Left lobe of liver (tissue), 2 donors: ENCODE measurements around the gene P2RY11. TPM values are rescaled to one million over a fixed set of nuclear protein-coding genes. Genes with fewer than 3 reads are reported as not detected.
A peak's percentile ranks its signal among the peaks of the same experiment; 100 is the strongest.

Experiments
- ATAC-seq: fragments of 200-7000 bp; cut with Tn5 transposase; one replicate; pipeline ENCODE4 v1.9.1; 2020; ENCODE audit warnings: mild to moderate bottlenecking, moderate library complexity
- DNase-seq: peaks from one replicate; pipeline ENCODE4 v3.0.0-alpha.2; 2020; ENCODE audit warnings: low spot score
- total RNA-seq: library from RNA; stranded (reverse); gene quantifications from one replicate; pipeline ENCODE4 v1.2.1, GENCODE V29; 2021
- donor health status: DM: no; HTN: no; CAD: no; lungs with moderate emphysema.
- donor health status: DM: no; HTN: yes; CAD: no.

Gene P2RY11
- total RNA-seq, 1 donor from 2014 or later = 6.6 TPM

DNA sequence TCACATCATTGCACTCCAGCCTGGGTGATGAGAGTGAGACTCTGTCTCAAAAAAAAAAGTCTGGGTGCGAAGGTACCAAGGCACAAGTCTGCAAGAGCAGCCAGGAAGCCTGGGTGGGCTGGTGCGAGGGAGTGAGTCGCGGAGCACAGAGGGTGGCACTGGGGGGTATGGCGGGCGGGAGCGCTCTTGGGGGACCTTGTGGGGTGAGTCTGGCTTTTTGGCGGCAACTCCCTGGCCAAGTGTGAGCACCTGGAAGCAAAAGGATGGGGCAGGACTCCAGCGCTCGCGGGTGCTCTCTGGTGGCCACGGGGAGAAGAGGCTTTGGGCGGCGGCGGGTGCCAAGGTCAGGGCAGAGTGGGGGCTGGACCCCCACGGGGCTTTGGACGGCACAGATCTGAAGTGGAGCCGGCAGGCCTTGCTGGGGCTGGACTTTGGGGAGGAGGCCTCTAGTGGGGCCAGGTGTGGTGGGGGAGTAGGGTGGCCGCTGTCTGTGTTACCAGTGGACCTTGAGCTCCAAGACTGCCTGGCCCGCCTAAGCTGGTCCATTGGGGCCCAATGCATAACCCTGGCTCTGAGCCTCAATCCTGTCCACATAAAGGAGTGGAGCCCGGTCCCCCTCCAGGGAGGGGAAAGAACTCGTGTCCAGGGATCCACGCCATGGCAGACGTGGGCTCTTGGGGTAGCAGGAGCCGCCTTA lies 1.6 kb downstream of the P2RY11 start:
- ATAC-seq (peak; percentile 76), DNase-seq (no peak)

DNA sequence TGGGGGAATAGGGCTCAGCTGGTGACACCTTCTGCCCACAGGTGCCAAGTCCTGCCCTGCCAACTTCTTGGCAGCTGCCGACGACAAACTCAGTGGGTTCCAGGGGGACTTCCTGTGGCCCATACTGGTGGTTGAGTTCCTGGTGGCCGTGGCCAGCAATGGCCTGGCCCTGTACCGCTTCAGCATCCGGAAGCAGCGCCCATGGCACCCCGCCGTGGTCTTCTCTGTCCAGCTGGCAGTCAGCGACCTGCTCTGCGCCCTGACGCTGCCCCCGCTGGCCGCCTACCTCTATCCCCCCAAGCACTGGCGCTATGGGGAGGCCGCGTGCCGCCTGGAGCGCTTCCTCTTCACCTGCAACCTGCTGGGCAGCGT lies 2.1 kb downstream of the P2RY11 start:
- peak; percentile 47 for DNase-seq
- peak; percentile 12 for ATAC-seq

DNA sequence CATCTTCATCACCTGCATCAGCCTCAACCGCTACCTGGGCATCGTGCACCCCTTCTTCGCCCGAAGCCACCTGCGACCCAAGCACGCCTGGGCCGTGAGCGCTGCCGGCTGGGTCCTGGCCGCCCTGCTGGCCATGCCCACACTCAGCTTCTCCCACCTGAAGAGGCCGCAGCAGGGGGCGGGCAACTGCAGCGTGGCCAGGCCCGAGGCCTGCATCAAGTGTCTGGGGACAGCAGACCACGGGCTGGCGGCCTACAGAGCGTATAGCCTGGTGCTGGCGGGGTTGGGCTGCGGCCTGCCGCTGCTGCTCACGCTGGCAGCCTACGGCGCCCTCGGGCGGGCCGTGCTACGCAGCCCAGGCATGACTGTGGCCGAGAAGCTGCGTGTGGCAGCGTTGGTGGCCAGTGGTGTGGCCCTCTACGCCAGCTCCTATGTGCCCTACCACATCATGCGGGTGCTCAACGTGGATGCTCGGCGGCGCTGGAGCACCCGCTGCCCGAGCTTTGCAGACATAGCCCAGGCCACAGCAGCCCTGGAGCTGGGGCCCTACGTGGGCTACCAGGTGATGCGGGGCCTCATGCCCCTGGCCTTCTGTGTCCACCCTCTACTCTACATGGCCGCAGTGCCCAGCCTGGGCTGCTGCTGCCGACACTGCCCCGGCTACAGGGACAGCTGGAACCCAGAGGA lies 2.6 kb downstream of the P2RY11 start:
- peak; percentile 6 for ATAC-seq
- DNase-seq = no peak

DNA sequence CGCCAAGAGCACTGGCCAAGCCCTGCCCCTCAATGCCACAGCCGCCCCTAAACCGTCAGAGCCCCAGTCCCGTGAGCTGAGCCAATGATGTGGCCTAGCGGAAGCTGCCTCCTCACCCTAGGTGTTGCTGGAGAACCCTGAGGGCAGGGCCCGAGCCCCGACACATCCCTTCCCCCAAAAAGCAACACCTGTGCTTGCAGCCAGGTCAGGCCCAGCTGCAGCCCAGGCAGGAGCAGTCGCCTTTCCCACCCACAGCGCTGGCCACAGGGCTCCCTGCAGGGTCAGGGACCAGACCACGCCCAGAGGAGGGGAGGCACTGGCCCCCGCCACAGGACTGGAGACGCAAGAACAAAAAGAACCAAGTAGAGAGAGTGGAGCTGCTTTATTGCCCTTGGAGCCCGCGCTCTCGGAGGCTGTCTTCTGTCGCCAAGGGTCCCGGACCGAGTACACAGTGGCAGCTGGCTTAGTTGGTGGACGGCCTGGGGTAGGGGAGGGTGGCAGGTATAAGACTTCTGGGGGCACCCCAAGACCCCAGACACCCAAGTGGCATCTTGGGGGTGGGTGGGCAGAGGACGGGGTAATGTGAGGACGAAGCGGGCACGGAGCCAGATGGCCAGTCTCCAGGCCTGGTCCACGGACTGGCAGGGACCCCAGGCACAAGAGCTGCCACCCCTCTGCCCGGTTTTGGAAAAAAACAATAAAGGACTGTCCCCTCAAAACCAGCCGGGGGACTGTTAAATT lies 3.3 kb downstream of the P2RY11 start:
- ATAC-seq (no peak), DNase-seq (no peak)

DNA sequence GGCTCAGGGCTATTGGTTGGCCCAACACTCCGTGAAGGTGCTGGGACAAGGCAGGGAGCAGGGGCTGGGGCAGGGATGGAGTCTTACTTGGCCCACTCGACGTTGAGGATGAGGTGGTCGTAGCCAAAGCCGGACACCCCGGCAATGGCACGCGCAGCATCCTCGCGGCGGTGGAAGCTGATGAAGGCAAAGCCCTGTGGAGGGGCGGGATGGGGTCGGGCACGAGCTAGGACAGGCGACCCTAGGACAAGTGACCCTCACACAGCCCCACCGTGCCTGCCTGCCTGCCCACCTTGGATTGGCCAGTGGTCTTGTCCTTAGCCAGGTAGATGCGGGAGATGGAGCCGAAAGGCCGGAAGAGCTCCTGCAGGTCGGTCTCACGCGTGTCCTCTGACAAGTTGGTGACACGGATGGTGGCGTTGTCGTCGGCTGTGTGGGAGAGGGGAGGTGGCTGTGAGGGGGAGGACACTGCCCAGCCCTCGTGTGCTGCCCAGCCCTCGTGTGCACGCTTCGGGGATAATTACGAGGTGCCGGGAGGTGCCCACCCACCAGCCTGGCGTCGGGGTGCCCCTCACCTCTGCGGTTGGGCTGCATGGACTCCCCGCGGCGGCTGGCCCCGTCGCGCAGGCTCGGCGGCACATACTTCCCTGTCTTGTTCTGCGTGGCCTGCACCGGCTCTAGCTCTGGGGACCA lies 4.0 kb downstream of the P2RY11 start:
- ATAC-seq (no peak), DNase-seq (no peak)

DNA sequence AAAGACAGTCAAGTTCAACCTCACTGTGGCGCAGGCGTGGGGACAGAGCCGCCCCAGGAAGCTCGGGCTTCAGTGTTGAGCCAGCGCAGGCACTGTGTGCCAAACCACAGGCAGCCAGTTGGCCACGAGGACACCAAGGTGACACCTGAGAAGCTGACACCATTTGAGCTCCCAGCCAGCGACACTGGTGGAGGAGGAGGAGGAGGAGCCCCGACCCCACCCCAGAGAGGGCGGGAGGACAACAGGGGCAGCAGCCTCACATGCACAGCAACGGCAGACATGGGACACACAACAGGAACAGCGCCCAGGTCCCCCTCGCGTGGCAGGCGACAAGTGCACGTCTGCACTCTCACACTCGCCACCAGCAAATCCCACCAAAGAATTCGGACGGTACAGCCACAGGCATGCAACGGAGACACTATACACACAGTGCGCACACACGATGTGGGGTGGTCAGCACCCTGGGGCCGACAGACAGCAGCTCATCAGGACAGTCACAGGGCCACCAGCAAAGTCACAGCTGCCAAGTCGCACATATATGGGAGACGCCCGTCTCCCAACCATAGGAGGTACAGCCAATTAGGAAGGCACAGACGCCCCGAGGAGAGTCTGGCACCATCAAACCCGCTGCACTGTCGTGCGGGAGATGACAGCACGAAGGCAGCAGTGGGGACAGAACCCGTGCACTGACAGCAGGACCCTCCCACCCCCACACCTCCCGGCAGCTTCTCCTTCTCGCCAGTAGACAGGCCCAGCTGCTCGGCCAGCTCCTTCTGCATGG lies 4.8 kb downstream of the P2RY11 start:
- no peak for DNase-seq
- no peak for ATAC-seq

DNA sequence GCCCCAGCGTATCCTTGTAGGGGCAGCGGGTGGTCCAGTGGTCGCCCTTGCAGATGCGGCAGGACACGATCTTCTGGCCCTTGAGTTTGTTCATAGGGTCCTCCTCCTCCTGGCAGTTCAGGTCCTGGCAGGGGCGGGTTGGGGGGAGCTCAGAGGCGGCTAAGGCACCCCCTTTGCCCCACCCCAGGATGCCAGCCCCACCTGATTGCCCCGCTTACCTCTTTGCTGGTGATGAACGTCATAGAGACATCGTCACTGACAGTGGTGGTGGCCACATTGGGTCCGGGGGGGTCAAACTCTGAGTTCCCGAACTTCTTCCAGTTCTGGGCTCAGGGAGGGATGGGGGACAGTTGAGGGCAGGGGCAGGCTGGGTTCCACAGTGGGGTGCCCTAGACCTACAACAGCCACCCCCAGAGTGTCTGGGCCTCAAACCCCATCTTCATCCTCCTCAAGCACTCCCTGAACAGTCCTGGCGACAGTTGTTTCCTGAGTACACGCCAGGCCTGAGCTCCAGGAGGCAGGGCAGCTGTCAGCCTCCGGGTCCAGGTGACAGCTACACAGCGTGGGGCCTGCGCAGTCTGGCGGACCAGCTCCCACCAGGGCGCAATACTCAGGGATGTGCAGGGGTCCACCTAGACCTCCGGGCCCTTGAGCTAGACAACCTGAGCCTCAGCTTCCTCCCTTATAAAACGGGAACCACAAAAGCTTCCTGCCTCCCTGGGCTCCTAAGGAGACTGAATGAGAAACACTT lies 5.5 kb downstream of the P2RY11 start:
- ATAC-seq (no peak), DNase-seq (no peak)

DNA sequence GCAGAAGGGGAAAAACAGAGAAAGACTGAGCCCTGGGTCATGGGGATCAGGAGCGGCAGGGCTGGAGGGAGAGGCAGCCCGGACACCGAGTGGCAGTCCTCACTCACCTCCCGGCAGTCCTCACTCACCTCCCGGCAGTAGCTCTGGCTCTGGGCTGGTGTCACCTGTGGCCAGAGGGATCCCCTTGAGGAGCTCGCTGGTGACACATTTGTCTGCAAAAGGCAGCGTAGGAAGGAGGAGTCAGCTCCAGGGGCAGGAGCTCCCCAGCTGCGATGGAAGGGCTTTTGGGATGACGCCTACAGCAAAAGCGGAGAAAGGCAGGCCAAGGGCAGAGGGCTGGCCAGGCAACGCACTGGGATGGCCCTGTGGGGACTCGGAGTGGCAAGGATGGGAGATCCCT lies 7.5 kb downstream of the P2RY11 start:
- ATAC-seq = no peak
- DNase-seq = no peak

DNA sequence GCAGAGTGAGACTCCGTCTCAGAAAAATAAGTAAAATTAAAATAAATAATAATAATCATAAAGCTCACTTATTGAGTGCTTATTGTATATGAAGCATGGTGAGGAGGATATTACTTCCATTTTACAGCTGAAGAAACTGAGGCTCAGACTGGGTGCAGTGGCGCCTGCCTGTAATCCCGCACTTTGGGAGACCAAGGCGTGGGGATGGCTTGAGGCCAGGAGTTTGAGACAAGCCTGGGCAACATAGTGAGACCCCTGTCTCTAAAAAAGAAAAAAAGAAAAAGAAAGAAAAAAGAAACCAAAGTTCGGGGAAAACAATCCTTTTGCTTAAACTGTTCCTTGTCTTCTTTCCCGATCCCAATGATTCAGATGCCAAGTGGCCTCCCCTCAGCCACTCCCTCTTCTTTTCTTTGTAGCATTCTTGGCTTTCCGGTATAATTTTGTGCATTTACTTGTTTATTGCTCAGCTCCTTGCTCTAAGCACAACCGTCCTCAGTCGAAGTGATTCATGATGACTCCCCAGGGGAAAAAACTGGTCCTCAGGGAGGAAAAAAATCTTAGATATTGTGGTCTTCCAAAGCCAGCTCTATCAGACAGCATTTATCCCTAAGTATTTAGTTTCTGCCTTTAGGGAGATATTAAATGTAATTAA lies 9.2 kb downstream of the P2RY11 start:
- ATAC-seq = no peak

DNA sequence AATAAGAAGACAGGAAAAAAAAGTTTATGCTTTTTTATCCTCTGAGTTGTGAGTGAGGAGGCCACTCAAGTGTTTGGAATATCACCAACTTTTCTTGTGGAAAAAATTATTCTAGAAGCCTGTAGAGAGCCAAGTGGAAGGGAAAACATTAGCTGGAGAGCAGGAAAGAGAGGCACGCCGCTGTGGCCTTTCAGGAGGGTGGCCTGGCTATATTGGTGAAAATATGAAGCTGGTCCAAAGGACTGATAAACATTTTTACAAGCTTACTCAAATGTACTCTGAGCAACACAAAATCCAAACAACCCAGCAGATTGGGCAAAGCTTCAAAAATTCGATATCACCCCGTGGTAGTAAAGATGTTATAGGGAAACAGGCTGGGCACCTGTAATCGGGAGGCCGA lies 10.6 kb downstream of the P2RY11 start:
- no peak for DNase-seq
- no peak for ATAC-seq

More for the DNA sequence above, 9.2 kb downstream of the P2RY11 start:
- DNase-seq = no peak

DNA sequence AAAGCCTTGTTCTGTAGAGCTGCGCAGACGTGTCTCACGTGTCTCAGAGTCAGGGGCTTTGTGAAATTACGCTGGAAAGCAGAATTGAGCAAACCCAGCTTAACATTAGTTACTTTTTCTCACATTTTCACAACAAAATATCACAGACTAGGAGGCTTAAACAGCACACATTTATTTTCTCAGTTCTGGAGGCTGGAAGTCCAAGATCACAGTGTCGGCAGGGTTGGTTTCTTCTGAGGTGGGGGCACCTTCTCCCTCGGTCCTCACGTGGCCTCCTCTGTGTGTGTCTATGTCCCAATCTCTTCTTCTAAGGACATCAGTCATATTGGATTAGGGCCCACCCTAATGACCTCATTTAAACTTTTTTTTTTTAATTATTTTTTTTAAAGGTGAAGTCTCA lies 12.9 kb downstream of the P2RY11 start:
- ATAC-seq (no peak), DNase-seq (no peak)

DNA sequence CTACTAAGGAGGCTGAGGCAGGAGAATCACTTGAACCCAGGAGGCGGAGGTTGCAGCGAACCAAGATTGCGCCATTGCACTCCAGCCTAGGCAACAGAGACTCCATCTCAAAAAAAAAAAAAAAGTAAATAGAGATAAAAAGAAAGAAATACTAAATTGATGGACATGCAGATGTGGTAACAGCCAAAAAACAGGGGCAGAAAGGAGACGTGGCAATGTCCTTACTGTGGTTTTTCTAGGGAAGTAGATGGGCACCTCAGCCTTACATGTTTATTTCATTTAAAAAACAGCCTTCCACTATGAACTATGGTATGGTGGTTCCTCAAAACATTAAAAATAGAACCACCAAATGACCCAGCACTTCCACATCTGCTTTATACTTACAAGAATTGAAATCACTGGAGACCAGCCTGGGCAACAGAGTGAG lies 14.7 kb downstream of the P2RY11 start:
- no peak for DNase-seq
- ATAC-seq = peak; percentile 14

DNA sequence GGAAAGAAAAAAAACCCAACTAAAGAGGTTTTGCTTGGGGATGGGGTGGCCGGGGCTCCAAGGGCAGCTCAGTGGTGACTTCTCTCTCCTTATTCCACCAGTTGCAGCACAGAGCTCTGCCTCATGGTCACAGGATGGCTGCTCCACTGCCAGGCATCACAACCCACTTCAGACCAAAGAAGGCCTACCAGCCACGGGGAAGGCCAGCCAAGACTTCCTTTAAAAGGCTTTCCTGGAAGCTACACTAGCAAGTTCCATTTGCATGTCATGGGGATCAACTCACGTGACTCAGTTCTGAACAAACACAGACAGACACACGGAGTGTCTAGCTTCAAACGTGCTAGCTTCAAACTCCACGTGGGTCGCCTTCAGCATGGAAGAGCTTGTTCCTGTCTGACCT lies 21.4 kb downstream of the P2RY11 start:
- ATAC-seq = no peak
- no peak for DNase-seq

DNA sequence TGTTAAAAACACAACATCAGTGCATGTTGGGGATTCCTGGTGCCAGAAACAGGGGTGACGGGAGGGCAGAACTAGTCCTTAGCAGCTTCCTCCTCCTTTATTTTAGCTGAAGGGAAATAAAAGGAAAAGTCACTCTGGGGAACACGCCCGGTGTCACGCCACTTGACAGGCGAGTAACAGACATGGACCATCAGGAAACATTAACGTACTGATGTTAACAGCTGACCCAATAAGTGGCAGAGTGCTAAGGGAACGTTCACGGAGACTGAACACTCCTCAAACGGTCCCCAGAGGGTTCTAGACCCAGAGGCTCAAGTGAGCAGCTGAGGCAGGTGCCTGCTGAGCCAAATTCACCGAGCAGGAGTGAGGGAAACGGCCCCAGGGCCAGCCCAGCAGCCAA lies 22.1 kb downstream of the P2RY11 start:
- DNase-seq = no peak
- ATAC-seq = no peak

DNA sequence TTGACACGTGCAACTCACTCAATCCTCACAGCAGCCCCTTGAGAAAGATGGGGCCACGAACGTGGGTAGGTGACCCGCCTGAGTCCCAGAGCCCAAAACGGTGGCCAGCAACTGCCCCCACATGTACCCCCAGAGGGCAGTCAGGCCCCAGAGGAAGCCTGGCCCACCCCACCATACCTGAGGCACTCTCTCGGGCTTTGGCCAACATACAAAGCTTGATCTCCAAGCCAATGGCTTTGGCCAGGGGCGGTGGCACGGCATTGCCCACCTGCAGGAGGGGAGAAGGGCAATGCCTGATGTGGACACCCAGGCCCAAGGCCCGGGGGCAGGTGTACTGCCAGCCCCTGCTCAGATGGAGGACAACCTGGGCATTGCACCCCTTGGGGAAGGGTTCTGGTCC lies 22.5 kb downstream of the P2RY11 start:
- no peak for DNase-seq
- no peak for ATAC-seq

DNA sequence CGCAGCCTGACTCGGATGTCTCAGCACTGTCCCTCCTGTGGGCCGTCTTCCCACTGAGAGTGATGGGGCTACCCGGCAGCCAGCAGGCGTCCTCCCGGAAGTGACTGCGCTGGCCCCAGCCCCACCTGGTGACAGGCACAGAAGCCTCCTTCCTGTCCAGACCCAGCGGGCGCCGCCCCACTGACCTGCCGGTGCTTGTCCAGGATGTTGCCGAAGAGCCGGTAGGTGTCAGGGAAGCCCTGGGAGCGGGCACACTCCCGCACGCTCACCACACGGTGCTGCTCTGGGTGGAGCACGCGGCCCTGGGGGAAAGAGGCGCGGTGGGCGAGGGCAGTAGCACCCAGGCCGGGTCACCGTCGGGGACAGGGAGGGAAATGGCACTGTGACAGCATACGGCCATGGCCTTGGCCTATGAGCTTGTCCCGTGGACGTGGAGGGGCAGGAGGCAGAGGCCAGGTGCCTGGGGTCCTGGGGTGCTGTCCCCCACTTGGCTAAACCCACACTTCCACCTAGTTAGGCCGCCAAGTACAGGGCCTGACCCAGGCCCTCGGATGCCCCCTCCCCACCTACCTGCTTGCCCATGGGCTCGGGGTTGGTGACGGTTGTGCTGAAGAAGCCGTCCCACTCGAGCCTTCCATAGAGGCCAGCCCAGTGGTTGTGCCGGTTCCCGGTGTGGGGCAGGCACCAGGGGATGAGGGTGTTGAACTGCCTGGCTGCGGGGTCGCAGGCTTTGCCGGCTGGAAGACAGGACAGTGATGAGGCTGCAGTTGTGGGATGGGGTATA lies 24.2 kb downstream of the P2RY11 start:
- ATAC-seq = peak; percentile 19
- no peak for DNase-seq

DNA sequence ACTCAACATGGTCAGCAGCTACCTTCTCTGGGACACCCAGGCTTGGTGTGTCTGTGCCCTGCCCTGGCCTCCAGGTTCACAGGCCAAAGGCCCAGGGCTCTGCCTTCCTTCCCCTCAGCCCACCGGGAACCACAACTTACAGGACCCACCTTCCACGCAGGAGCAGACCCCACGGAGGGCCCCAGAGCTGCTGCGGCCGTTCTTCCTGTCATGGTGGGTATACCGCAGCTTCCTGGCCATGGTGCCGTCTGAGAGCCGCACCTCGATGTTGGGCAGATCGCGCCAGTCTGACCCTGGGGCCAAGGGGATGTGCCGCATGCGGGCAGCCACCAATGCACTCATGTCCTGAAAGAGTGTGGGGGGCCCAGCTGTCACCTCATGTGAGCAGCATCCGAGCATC lies 25.4 kb downstream of the P2RY11 start:
- no peak for DNase-seq
- ATAC-seq = no peak
